SK-N-SH (cell line): ENCODE data around the gene SPACA7. TPM values are rescaled to one million over a fixed set of nuclear protein-coding genes. Genes with fewer than 3 reads are reported as not detected.

Experiments
- CTCF ChIA-PET: fragments of 300-600, 350-600 bp; formaldehyde crosslinking; extraction: SDS; loops from one replicate; lab custom pipeline; 2021; lab: Yijun Ruan, JAX
- POLR2A ChIA-PET: fragments of 350-600 bp; sonication (Branson Sonifier 250); formaldehyde crosslinking; extraction: SDS; loops from one replicate; lab custom pipeline; 2020; ENCODE audit warnings: antibody characterized with exemption, inconsistent platforms; lab: Yijun Ruan, JAX
- DNase-seq: peaks from one replicate; pipeline ENCODE4 v3.0.0; 2012
- H2AFZ ChIP-seq: fragments of 200-600 bp; sonication (generic); 2 replicates; pipeline ENCODE4 v1.8.1; 2016; ENCODE audit warnings: antibody characterized with exemption, mild to moderate bottlenecking, low read depth
- H3F3A ChIP-seq: fragments of 200-600 bp; sonication (generic); replicated peaks from 2 replicates; pipeline ENCODE3; 2016; ENCODE audit warnings: antibody characterized with exemption, mild to moderate bottlenecking; ENCODE audit not compliant: insufficient read depth
- H3K27ac ChIP-seq, 2 experiments: fragments of 200-500 bp in 1 of 2; fragments of 200-600 bp in 1 of 2; sonication (Bioruptor generic) in 1 of 2; sonication (generic), shearing (Covaris generic) in 1 of 2; 2 replicates each; pipeline versions ENCODE4 v1.5.1 to v1.6.1; 2014 to 2016; ENCODE audit warnings: low read depth in 2 of 2, inconsistent platforms in 1 of 2, low read length in 1 of 2, mild to moderate bottlenecking in 1 of 2, mixed read lengths in 1 of 2
- H3K27me3 ChIP-seq: fragments of 200-600 bp; sonication (generic), shearing (Covaris generic); 2 replicates; pipeline ENCODE4 v1.6.1; 2016; ENCODE audit warnings: mixed run types; ENCODE audit not compliant: insufficient read depth
- H3K36me3 ChIP-seq, 2 experiments: fragments of 200-500 bp in 1 of 2; fragments of 200-600 bp in 1 of 2; sonication (Bioruptor generic) in 1 of 2; sonication (generic) in 1 of 2; replicated peaks in 1 of 2; 2 replicates each; pipeline versions ENCODE3 to v1.5.1; 2014 to 2016; ENCODE audit warnings: low read length in 1 of 2, mild to moderate bottlenecking in 1 of 2; ENCODE audit not compliant: insufficient read depth in 2 of 2, control insufficient read depth in 1 of 2
- H3K4me1 ChIP-seq, 2 experiments: fragments of 200-500 bp in 1 of 2; fragments of 200-600 bp in 1 of 2; sonication (Bioruptor generic) in 1 of 2; sonication (generic), shearing (Covaris generic) in 1 of 2; 2 replicates each; pipeline versions ENCODE4 v1.5.1 to v1.6.1; 2014 to 2016; ENCODE audit warnings: low read depth in 1 of 2, low read length in 1 of 2, mixed run types in 1 of 2; ENCODE audit not compliant: insufficient read depth in 2 of 2, control insufficient read depth in 1 of 2
- H3K4me2 ChIP-seq: fragments of 200-600 bp; sonication (generic), shearing (Covaris generic); 2 replicates; pipeline ENCODE4 v1.6.1; 2017; ENCODE audit warnings: mixed run types
- H3K4me3 ChIP-seq, 2 experiments: fragments of 200-500 bp in 1 of 2; fragments of 200-600 bp in 1 of 2; sonication (Bioruptor generic) in 1 of 2; sonication (generic), shearing (Covaris generic) in 1 of 2; 2 replicates each; pipeline versions ENCODE4 v1.5.1 to v1.8.1; 2014 to 2016; ENCODE audit warnings: low read depth in 2 of 2, inconsistent platforms in 1 of 2, low read length in 1 of 2, mild to moderate bottlenecking in 1 of 2, mixed read lengths in 1 of 2, moderate library complexity in 1 of 2
- H3K79me2 ChIP-seq: fragments of 200-600 bp; sonication (generic); 2 replicates; pipeline ENCODE4 v1.8.1; 2017; ENCODE audit warnings: mild to moderate bottlenecking; ENCODE audit not compliant: insufficient read depth
- H3K9ac ChIP-seq: fragments of 200-600 bp; sonication (generic); 2 replicates; pipeline ENCODE4 v1.6.1; 2017; ENCODE audit warnings: mixed run types
- H3K9me2 ChIP-seq: fragments of 200-600 bp; sonication (generic); 2 replicates; pipeline ENCODE4 v1.6.1; 2017; ENCODE audit warnings: mixed run types
- H3K9me3 ChIP-seq: fragments of 200-600 bp; sonication (generic); 2 replicates; pipeline ENCODE4 v1.6.1; 2017; ENCODE audit warnings: mixed run types, mild to moderate bottlenecking, moderate library complexity
- H4K20me1 ChIP-seq: fragments of 200-600 bp; sonication (generic); 2 replicates; pipeline ENCODE4 v1.6.1; 2017; ENCODE audit warnings: mild to moderate bottlenecking, mixed run types; ENCODE audit not compliant: insufficient read depth
- CHD2 ChIP-seq: fragments of 150-350 bp; IDR thresholded peaks from 2 replicates; pipeline ENCODE4 v1.6.1; 2018; ENCODE audit warnings: low read length; ENCODE audit not compliant: partially characterized antibody
- FOXJ3 ChIP-seq: sonication (generic); formaldehyde crosslinking; IDR thresholded peaks from 2 replicates; pipeline ENCODE4 v1.5.1; 2020; ENCODE audit warnings: mild to moderate bottlenecking, missing genetic modification reagents
- GABPA ChIP-seq: IDR thresholded peaks from 2 replicates; pipeline ENCODE4 v1.4.0; 2012; ENCODE audit warnings: low read depth, mild to moderate bottlenecking
- GATA2 ChIP-seq: sonication (generic); formaldehyde crosslinking; IDR thresholded peaks from 2 replicates; pipeline ENCODE4 v1.5.0; 2020; ENCODE audit warnings: mild to moderate bottlenecking, missing genetic modification reagents
- IRF3 ChIP-seq: fragments of 150-350 bp; IDR thresholded peaks from 2 replicates; pipeline ENCODE4 v1.6.1; 2016; ENCODE audit warnings: mild to moderate bottlenecking, low read depth, low read length
- JUND ChIP-seq: IDR thresholded peaks from 2 replicates; pipeline ENCODE4 v1.4.0; 2012
- MXI1 ChIP-seq: IDR thresholded peaks from 2 replicates; pipeline ENCODE4 v1.6.1; 2012; ENCODE audit warnings: mild to moderate bottlenecking, low read depth, low read length, improper control_type of control experiment
- NRF1 ChIP-seq: IDR thresholded peaks from 2 replicates; pipeline ENCODE4 v1.6.1; 2012; ENCODE audit warnings: low read depth, mild to moderate bottlenecking, low read length
- PBX3 ChIP-seq: IDR thresholded peaks from 2 replicates; pipeline ENCODE4; 2012
- REST ChIP-seq: IDR thresholded peaks from 2 replicates; pipeline ENCODE4 v1.6.1; 2012; ENCODE audit warnings: mild to moderate bottlenecking, low read depth, low read length, moderate library complexity
- RXRA ChIP-seq: IDR thresholded peaks from 2 replicates; pipeline ENCODE4 v1.4.0; 2012; ENCODE audit warnings: low read depth, mild to moderate bottlenecking, borderline replicate concordance
- SIN3A ChIP-seq: IDR thresholded peaks from 2 replicates; pipeline ENCODE4 v1.6.1; 2012; ENCODE audit warnings: low read depth, mild to moderate bottlenecking, low read length, moderate library complexity, borderline replicate concordance
- TAF1 ChIP-seq: IDR thresholded peaks from 2 replicates; pipeline ENCODE4 v1.6.1; 2012; ENCODE audit warnings: low read depth, mild to moderate bottlenecking, low read length, moderate library complexity, borderline replicate concordance
- YY1 ChIP-seq: IDR thresholded peaks from 2 replicates; pipeline ENCODE4 v1.4.0; 2012; ENCODE audit warnings: low read depth, mild to moderate bottlenecking
- ZBTB33 ChIP-seq: IDR thresholded peaks from 2 replicates; pipeline ENCODE4 v1.4.0; 2012; ENCODE audit warnings: low read depth, borderline replicate concordance
- WGBS: methylation state at CpG from one replicate; pipeline ENCODE4 v1.1.6; 2017; ENCODE audit warnings: low lambda C conversion rate; 5-methylcytosine and 5-hydroxymethylcytosine counted together
- polyA plus RNA-seq, 3 experiments: library from polyadenylated mRNA; depleted of rRNA; stranded (reverse); fragments of >200 nt; gene quantifications; 2 replicates each; pipeline ENCODE4 v1.2.3, GENCODE V29; 2012
- TF ChIP-seq, protein P1 (sequence below): fragments of 150-350 bp; IDR thresholded peaks from 2 replicates; pipeline ENCODE4 v1.6.1; 2017; ENCODE audit warnings: antibody characterized with exemption, low read length, low read depth, borderline replicate concordance
- TF ChIP-seq, protein P2 (sequence below): IDR thresholded peaks from 2 replicates; pipeline ENCODE4 v1.4.0; 2012; ENCODE audit warnings: low read depth

SPACA7 gene
- not detected in 2 replicates for polyA plus RNA-seq (2012; rRNA removed)
- not detected in 2 replicates for polyA plus RNA-seq (2012; cell fraction: cytosol; rRNA removed)
- not detected in 2 replicates for polyA plus RNA-seq (2012; cell fraction: nucleus; rRNA removed)

- Histone ChIP-seq H3K9ac (no peak within 1 kb of the TSS), H3K9me3 (no peaks in the 10 kb centered on the region), H3K36me3 (no peaks in the 10 kb centered on the region), H3K4me1 (no peaks in the 10 kb centered on the region), H3F3A (no peaks in the 10 kb centered on the region), H3K4me2 (no peak within 1 kb of the TSS), H3K9me2 (no peaks in the 10 kb centered on the region), H4K20me1 (no peaks in the 10 kb centered on the region), H3K4me3 (no peak within 1 kb of the TSS), H2AFZ (no peak within 1 kb of the TSS), H3K27ac (no peak within 1 kb of the TSS), H3K27me3 (peaks cover 5% of the 10 kb centered on the region; the same call in 1 of the 2 replicates), H3K79me2 (no peaks in the 10 kb centered on the region)
- TF ChIP-seq GATA2 (CRISPR knock-in tag): no peak
- no peak for TF ChIP-seq ZBTB33
- TF ChIP-seq, protein P1, sequence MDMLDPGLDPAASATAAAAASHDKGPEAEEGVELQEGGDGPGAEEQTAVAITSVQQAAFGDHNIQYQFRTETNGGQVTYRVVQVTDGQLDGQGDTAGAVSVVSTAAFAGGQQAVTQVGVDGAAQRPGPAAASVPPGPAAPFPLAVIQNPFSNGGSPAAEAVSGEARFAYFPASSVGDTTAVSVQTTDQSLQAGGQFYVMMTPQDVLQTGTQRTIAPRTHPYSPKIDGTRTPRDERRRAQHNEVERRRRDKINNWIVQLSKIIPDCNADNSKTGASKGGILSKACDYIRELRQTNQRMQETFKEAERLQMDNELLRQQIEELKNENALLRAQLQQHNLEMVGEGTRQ: no peak
- no peak for TF ChIP-seq CHD2
- no peak for TF ChIP-seq REST
- TF ChIP-seq JUND: no peak
- no peak for TF ChIP-seq MXI1
- TF ChIP-seq IRF3: no peak
- no peak for TF ChIP-seq GABPA
- TF ChIP-seq FOXJ3 (CRISPR knock-in tag): no peak
- no peak for TF ChIP-seq PBX3
- TF ChIP-seq SIN3A: no peak
- no peak for TF ChIP-seq TAF1
- TF ChIP-seq, protein P2, sequence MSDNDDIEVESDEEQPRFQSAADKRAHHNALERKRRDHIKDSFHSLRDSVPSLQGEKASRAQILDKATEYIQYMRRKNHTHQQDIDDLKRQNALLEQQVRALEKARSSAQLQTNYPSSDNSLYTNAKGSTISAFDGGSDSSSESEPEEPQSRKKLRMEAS: no peak
- TF ChIP-seq RXRA: no peak
- no peak for TF ChIP-seq YY1
- no peak for TF ChIP-seq NRF1
- ChIA-PET CTCF (no interaction called here), POLR2A (no interaction called here)
- no peak for DNase-seq
- 9% methylated on average over 8 of the region's 8 CpGs for WGBS
Measured at GRCh38 chr13:112376050-112376681, at the start of gene SPACA7. Gene SPACA7, plus strand, starts transcription at chr13:112376355. Its CDS starts 31 bp downstream, at chr13:112376386.
